WTC11 (cell line): ENCODE measurements around the gene INTS12.

Experiments
- ATF3 ChIP-seq: sonication (generic); formaldehyde crosslinking; conservative IDR thresholded peaks from 2 replicates; pipeline ENCODE4 v1.8.1; 2022; ENCODE audit warnings: mild to moderate bottlenecking, missing genetic modification reagents
- CTCF ChIP-seq: fragments of 200-600 bp; IDR thresholded peaks from 2 replicates; pipeline ENCODE4 v1.8.0; 2022; ENCODE audit warnings: antibody characterized with exemption
- E2F5 ChIP-seq: sonication (generic); formaldehyde crosslinking; IDR thresholded peaks from 2 replicates; pipeline ENCODE4 v1.8.1; 2022; ENCODE audit warnings: mild to moderate bottlenecking, moderate library complexity, missing genetic modification reagents
- ETV6 ChIP-seq: sonication (generic); formaldehyde crosslinking; IDR thresholded peaks from 2 replicates; pipeline ENCODE4 v1.8.1; 2022; ENCODE audit warnings: mild to moderate bottlenecking, missing genetic modification reagents
- RORB ChIP-seq: fragments of 250-450 bp; sonication (Bioruptor Pico); IDR thresholded peaks from 2 replicates; pipeline ENCODE4 v1.9.0; 2021; ENCODE audit warnings: mild to moderate bottlenecking
- ZNF281 ChIP-seq: sonication (generic); formaldehyde crosslinking; IDR thresholded peaks from 2 replicates; pipeline ENCODE4 v1.8.0; 2023; ENCODE audit warnings: mild to moderate bottlenecking, missing genetic modification reagents

- TF ChIP-seq RORB (no peak), CTCF (no peak), ATF3 (CRISPR knock-in tag) (no peak), ETV6 (CRISPR knock-in tag) (no peak), E2F5 (CRISPR knock-in tag) (no peak), ZNF281 (CRISPR knock-in tag) (no peak)
Measured at GRCh38 chr4:105719204-105719603, 10.7 kb upstream of the INTS12 start.
